HL-60 (cell line): ENCODE results near the gene MFRP.

Experiments
- POLR2AphosphoS5 ChIP-seq: IDR thresholded peaks from 2 replicates; pipeline ENCODE4 v1.6.1; 2012; ENCODE audit warnings: low read depth
- SPI1 ChIP-seq: IDR thresholded peaks from 2 replicates; pipeline ENCODE4 v1.6.1; 2012; ENCODE audit warnings: low read depth, mild to moderate bottlenecking, borderline replicate concordance
- TF ChIP-seq, protein P1 (sequence below): IDR thresholded peaks from one replicate; pipeline ENCODE4 v1.5.1; 2011; ENCODE audit warnings: low read length, control low read depth, inconsistent platforms; ENCODE audit not compliant: insufficient read depth
- TF ChIP-seq, protein P2 (sequence below): IDR thresholded peaks from 2 replicates; pipeline ENCODE4 v1.6.1; 2012; ENCODE audit warnings: low read depth; ENCODE audit not compliant: insufficient replicate concordance

DNA sequence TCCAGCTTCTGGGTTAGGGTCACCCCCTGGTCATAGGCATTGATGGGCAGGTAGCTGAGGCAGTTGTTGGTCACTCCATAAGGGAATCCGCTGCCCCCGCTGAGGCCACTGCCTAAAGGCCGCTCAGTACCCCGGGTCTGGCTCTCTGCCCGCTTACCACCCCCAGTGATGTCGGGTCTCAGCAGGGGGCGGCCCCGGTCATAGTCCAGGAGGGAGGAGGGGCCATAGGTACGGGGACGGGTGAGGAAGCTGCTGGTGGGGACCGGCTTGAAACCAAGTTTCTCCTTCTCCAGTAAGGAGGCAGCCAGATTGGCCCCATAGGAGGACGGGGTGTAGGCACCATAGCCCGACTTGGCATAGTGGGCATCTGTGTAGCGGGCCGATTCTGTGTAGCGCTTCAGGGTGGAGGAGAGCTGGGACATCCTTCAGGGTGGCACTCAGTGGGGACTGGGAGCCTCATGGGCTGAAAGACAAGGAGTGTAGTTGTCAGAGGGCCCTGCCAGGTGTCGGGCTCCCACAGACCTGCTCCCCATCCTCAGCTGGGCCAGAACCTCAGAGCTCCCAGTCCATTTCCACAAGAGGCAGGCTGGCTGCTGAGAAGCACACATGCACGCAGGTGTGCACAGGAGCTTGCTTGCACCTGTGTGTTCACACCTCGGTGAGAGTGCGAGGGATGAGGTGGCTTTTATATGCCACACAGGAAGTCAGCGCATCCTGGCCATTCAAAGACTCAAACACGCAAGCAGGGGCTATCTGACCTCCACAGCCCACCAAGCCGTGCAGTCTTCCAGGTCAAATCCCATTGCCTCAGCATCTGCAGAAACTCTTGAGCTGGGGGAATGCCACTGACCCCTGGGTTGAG is 26.8 kb upstream of the MFRP start:
- TF ChIP-seq, protein P1, sequence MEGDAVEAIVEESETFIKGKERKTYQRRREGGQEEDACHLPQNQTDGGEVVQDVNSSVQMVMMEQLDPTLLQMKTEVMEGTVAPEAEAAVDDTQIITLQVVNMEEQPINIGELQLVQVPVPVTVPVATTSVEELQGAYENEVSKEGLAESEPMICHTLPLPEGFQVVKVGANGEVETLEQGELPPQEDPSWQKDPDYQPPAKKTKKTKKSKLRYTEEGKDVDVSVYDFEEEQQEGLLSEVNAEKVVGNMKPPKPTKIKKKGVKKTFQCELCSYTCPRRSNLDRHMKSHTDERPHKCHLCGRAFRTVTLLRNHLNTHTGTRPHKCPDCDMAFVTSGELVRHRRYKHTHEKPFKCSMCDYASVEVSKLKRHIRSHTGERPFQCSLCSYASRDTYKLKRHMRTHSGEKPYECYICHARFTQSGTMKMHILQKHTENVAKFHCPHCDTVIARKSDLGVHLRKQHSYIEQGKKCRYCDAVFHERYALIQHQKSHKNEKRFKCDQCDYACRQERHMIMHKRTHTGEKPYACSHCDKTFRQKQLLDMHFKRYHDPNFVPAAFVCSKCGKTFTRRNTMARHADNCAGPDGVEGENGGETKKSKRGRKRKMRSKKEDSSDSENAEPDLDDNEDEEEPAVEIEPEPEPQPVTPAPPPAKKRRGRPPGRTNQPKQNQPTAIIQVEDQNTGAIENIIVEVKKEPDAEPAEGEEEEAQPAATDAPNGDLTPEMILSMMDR = no peak
- TF ChIP-seq POLR2AphosphoS5 (no peak), SPI1 (no peak)
- TF ChIP-seq, protein P2, sequence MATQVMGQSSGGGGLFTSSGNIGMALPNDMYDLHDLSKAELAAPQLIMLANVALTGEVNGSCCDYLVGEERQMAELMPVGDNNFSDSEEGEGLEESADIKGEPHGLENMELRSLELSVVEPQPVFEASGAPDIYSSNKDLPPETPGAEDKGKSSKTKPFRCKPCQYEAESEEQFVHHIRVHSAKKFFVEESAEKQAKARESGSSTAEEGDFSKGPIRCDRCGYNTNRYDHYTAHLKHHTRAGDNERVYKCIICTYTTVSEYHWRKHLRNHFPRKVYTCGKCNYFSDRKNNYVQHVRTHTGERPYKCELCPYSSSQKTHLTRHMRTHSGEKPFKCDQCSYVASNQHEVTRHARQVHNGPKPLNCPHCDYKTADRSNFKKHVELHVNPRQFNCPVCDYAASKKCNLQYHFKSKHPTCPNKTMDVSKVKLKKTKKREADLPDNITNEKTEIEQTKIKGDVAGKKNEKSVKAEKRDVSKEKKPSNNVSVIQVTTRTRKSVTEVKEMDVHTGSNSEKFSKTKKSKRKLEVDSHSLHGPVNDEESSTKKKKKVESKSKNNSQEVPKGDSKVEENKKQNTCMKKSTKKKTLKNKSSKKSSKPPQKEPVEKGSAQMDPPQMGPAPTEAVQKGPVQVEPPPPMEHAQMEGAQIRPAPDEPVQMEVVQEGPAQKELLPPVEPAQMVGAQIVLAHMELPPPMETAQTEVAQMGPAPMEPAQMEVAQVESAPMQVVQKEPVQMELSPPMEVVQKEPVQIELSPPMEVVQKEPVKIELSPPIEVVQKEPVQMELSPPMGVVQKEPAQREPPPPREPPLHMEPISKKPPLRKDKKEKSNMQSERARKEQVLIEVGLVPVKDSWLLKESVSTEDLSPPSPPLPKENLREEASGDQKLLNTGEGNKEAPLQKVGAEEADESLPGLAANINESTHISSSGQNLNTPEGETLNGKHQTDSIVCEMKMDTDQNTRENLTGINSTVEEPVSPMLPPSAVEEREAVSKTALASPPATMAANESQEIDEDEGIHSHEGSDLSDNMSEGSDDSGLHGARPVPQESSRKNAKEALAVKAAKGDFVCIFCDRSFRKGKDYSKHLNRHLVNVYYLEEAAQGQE = no peak
